Stimulated activated naive CD4-positive, alpha-beta T cell treated with Interleukin-2 at 50 U/mL for 16 hours (primary cell): ENCODE data around the gene NEU1.

Source experiments
- DNase-seq: peaks from one replicate; lab custom pipeline; 2025; lab: John Stamatoyannopoulos, UW

The NEU1 gene

DNA sequence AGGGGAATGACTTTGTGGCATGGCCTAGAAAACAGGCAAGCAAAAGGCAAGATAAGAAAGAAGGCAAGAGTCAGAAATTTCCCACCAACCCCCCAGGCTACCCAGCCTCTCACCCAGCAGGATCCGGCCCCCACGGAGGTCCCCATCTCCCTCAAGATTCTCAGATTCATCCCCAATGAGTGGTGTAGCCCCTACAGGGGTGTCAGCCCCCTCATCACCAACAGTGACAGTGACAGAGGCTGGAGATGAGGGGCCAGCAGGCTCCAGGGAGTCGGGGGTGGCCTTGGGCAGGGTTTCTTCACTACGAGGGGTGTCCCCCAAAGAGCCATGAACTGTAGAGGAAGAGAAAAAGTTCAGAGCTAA is 33.9 kb upstream of the NEU1 start:
- DNase-seq = no peak

DNA sequence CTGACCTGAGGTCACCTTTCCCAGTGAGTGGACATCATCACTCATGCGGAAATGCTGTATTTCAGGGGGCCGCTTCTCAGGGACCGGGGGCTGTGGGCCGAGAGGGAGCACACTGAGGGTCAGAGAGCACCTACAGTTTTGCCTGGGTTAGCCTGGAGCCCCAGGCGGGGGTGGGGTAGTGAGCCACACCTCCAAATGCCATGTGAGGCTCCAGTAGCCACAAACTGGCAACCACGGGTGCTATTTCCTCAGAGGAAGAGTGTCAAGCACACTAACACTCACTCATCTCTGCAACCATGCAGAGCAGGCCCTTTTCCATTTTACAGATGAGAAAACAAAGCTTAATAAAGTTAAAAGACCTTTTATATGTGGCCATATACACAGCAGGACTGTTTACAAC is 30.2 kb upstream of the NEU1 start:
- no peak for DNase-seq

DNA sequence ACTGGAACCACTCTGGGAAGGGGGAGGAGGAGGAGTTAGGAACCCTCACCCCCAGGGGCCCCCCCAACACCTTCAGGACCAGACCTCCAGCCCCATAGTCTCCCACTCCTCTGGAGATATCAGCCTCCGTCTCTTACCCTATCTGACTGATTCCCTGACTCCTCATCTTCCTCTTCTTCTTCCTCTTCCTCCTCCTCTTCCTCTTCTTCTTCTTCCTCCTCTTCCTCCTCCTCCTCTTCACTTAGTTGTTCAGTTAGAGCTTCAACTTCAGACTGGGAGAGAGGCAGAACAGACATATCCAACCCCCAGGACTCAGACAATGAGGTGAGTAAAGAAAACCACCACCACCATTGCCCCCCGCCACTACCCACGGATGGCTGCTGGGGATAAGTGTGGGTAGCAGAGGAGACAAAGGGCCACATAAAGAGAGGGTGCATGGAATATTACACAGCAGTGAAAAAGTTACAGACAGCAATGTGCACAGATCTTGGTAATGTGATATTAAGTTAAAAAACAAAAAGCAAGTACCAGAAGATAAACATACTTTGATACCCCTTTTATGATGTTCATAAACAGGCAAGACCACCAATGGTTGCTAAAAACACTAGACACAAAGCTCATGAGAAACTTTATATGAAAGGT is 26.8 kb upstream of the NEU1 start:
- no peak for DNase-seq

- DNase-seq = peak; percentile 35
These were observed 25.9 kb upstream of the NEU1 start for GRCh38 chr6:31888276-31889258.

DNA sequence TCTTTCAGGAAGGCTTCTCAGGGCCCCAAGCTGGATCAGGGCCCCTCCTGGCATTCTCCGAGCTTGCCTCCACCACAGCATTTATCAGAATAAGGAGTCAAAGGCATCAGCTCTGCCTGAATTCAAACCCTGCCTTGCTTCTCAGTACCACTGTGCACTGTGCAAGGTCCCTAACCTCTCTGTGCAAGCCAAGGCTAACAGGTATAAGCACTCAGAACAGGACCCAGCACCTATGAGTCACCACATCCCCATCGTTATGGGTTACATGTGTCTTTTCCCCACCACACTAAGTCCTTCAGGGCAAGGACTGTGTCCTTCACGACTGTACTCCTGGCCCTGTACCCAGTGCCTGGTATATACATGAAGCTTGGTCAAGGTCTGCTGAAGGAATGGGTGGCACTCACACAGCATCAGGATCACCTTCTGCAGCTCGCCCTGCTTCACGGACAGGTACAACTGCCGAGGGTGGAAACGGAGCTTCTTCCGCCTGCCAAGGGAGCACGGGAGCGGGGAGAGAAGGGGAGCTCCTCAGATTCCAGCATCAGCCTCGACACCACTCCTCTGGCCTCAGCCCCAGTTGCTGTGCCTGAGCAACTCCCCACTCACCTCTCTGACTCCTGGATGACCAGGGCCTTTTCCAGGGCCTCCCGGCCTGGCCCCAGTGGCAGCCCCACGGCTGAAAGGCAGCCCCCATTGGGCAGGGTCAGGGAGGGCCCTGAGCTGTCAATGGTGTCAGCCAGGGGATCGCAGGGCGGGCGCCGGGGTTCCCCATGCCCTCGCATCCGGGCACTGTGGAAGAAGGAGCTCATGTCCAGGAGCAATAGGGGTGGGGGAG is 24.8 kb upstream of the NEU1 start:
- DNase-seq = no peak

DNA sequence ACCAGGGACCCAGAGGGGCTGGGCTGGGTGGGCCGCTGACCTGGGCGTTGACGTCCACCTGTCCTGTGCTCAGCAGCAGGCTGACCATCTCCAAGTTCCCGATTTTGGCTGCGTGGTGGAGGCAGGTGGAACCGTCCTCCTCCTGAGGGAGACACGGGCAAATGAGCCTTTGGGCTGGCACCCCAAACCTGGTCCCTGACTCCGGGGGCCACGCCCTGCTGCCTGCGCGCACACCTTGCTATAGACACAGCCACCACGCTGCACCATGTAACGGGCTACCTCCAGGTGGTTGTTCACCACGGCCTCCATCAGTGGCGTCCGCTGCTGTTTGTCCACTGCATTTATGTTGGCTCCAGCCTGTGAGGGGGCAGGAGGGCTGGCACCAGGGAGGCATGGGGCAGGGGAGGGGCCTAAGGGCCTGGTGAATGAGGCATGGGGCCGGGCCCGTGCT is 23.9 kb upstream of the NEU1 start:
- DNase-seq = no peak

DNA sequence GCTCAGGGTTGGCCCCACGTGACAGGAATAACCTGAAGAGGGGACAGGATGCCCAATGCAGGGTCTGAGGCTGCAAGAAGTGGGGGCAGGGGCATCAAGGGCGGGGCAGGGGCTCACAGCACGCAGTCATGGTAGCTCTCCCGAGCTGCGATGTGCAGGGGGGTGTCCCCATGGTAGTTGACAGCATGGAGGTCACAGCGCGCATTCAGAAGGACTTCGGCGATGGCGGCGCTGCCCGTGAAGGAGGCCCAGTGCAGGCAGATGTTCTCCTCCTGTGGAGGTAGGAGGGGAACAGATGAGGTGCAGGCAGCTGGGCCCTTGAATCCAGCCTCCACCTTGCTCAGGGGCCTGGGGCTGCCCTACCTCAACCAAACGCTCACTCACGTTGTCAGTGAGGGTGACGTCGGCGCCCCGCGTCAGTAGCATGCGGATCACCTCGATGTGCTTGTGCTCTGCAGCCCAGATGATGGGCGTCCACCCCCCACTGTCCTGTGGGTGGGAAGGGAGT is 22.0 kb upstream of the NEU1 start:
- DNase-seq = no peak

- DNase-seq = no peak
These were observed 21.1 kb upstream of the NEU1 start for GRCh38 chr6:31883676-31884075.

- DNase-seq = no peak
These were observed 19.7 kb upstream of the NEU1 start for GRCh38 chr6:31882344-31882743.

DNA sequence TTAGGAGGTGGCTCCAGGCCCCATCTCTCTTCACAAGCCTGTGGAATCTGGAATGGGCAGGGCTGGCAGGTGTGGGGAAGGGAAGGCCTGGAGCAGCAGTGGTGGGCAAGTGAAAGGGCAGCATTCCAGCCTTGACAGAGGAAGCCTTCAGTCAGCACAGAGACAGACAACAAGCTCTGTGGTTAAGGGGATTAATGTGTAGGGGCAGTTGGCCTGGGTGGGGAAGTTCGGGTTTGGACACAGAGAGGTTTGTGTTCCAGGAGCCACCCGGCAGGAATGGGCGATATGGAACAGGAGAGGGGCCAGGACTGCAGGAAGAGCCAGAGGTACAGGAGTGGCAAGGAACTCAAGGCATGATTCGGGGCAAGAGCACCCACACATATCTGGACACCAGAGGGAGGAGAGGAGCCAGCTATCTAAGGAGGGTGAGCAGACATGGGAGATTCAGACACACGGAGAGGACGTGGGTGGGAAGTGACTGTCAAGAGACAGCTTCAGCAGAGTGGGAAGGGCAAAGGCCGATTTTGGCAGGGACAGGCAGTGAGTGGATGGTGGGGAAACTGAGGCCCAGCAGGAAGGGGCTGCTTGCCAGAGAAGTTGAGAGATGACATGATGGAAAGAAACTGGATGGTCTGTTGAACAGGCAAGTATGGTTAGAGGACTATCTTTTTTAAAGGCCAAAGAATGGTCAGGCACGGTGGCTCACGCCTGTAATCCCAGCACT is 18.7 kb upstream of the NEU1 start:
- no peak for DNase-seq

GRCh38 chr6:31880616-31881015 is 18.0 kb upstream of the NEU1 start:
- DNase-seq = no peak

DNA sequence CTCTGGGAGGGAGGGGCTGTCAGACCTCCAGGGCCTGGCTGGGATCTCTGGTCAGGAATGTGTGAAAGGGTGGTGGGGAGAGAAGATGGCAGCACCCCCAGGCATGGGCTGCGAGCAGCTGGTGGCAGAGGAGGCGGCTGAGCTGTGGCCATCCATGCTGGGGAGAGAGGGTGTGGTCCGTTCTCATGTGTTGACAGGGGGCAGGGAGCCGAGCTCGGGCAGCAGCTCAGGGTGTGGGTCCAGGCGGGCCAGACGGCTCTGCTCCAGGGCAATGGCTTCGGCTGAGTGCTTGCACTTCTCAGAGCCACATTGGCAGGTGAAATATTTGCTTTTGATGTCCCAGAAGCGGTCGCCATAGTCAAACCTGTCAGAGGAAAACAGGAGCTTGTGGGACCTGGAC is 17.3 kb upstream of the NEU1 start:
- DNase-seq = no peak

- DNase-seq = no peak
These were observed 16.5 kb upstream of the NEU1 start for GRCh38 chr6:31879143-31879542.

- no peak for DNase-seq
These were observed 16.1 kb upstream of the NEU1 start, which contains the start of gene SLC44A4 for GRCh38 chr6:31878726-31879125. SLC44A4 (minus strand) TSS chr6:31878997; CDS start chr6:31878980, 17 bp downstream.

GRCh38 chr6:31878222-31878621 is 15.6 kb upstream of the NEU1 start:
- DNase-seq = no peak

DNA sequence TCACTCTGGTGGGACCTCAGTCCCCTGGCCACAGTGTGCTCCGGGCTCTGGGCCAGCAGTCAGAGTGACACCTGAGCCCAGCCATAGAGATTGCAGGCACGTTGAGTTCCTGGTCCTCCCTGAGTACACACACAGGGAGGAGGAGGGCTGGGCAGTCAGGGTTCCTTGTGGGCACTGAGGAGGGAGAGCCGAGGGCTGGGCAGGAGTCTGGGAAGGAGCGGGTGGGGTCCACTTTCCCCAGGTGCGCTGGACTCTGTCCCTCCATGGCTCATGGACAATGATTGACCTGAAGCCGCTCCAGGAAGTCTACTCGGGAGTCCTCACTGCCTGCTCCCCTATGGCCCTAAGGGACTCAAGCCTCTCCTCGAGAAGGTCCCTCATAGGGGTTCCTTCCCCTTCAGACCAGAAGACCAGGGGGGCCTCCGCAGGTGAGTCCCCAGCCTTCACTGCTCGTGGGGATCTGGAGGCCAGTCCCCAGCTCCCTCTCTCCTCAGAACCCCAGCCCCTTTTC is 15.1 kb upstream of the NEU1 start:
- DNase-seq = no peak

DNA sequence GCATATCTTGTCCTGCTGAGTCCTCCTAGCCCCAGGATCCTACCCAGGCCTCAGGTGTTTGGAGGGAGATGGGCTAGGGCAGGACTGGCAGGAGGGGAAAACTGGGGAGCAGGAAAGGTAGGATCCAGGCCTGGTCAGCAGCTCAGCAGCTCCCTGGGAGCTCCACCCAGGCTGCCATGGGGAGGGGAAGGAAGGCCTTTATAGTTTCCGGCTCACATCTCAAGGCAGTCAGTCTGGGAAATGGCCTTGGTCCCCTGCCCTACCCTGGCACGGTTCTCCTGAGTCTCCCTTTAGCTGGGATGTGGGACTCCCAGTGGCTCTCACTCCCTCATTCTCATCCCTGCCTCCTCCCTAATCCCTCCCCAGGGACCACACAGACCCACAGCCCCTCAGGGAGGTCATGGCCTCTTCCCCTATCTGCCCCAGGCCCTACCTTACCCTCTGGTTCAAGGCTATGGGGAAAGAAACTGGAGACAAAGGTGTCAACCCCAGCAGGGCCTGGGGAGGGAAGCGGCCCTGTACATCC is 14.6 kb upstream of the NEU1 start:
- DNase-seq = no peak

DNA sequence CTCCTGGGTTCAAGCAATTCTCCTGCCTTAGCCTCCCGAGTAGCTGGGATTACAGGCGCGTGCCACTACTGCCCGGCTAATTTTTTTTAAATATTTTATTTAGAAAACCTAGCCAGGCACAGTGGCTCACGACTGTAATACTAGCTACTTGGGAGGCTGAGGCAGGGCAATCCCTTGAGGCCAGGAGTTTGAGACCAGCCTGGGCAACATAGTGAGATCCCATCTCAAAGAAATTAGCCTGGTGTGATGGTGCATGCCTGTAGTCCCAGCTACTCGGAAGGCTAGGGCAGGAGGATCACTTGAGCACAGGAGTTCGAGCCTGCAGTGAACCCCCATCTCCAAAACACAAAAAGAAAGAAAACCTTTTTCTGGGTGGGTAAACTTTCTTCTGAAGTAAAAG is 13.7 kb upstream of the NEU1 start:
- DNase-seq = no peak

DNA sequence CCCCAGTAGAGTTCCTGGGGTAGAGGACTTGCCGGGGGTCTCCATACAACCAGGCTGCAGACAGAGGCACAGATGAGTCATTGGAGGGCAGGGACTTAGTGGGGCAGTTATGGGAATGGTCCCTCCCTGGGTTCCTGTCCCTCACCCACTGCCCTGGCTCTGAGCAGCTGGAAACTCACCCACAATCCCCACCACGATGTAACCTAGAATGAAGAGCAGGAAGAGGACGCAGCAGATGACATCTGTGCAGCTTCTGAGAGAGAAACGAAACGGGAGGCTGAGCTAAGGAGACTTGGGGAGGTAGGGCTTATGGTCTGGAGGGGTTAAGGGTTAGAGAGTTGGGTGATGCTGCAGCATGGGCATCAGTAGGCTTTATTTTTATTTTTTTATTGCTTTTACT is 13.3 kb upstream of the NEU1 start:
- DNase-seq = no peak

- DNase-seq = no peak
These were observed 12.4 kb upstream of the NEU1 start for GRCh38 chr6:31874836-31875572.
